Bronchial epithelial cell (primary cell): ENCODE data around the gene SCAI. TPM values are rescaled to one million over a fixed set of nuclear protein-coding genes. Genes with fewer than 3 reads are reported as not detected.

ENCODE experiments used
- DNase-seq: peaks from one replicate; pipeline ENCODE4 v3.0.0-alpha.2; 2010; ENCODE audit warnings: low read depth
- FAIRE-seq: peaks from 2 replicates; lab custom pipeline; 2011; peaks lifted over from hg19 to GRCh38; lab: Jason Lieb, UNC
- H3K27me3 ChIP-seq: 2 replicates; pipeline ENCODE4 v1.5.1; 2011; ENCODE audit warnings: low read length; ENCODE audit not compliant: control insufficient read depth, insufficient read depth
- H3K36me3 ChIP-seq: 2 replicates; pipeline ENCODE4 v1.5.1; 2011; ENCODE audit warnings: low read length; ENCODE audit not compliant: control insufficient read depth, insufficient read depth
- H3K4me3 ChIP-seq: 2 replicates; pipeline ENCODE4 v1.5.1; 2011; ENCODE audit warnings: mild to moderate bottlenecking, low read depth, low read length, control low read depth
- total RNA-seq: library from RNA; depleted of rRNA; stranded (reverse); fragments of >200 nt; gene quantifications from 2 replicates; pipeline ENCODE4 v1.2.1, GENCODE V29; 2014
- TF ChIP-seq, protein P1 (sequence below): IDR thresholded peaks from 2 replicates; pipeline ENCODE4 v1.5.1; 2011; ENCODE audit warnings: mild to moderate bottlenecking, moderate library complexity, low read length, control low read depth, inconsistent platforms; ENCODE audit not compliant: insufficient read depth, severe bottlenecking

The SCAI gene
- total RNA-seq, 1 donor from 2014 or later, result 7.1 TPM

DNA sequence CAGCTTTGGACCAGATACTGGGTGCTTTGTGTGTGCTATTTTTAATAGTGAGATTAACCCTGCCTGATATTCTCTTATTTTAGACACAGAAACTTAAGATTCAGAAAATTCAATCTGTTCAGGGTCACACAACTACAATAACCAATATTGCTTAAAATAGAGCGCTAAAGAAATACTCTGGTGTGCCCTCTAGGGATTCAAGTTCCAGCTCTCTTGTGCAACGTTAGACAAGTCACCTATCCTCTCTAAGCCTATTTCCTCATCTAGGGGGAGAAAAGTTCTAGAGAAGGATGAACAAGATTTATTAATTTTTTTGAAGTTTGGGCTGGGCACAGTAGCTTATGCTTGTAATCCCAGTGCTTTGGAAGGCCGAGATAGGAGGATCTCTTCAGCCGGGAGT, 2.1 kb upstream of the SCAI start:
- FAIRE-seq, result no peak
- no peak overlapping the region for H3K4me3 ChIP-seq
- TF ChIP-seq, protein P1, sequence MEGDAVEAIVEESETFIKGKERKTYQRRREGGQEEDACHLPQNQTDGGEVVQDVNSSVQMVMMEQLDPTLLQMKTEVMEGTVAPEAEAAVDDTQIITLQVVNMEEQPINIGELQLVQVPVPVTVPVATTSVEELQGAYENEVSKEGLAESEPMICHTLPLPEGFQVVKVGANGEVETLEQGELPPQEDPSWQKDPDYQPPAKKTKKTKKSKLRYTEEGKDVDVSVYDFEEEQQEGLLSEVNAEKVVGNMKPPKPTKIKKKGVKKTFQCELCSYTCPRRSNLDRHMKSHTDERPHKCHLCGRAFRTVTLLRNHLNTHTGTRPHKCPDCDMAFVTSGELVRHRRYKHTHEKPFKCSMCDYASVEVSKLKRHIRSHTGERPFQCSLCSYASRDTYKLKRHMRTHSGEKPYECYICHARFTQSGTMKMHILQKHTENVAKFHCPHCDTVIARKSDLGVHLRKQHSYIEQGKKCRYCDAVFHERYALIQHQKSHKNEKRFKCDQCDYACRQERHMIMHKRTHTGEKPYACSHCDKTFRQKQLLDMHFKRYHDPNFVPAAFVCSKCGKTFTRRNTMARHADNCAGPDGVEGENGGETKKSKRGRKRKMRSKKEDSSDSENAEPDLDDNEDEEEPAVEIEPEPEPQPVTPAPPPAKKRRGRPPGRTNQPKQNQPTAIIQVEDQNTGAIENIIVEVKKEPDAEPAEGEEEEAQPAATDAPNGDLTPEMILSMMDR, result no peak
- DNase-seq, result no peak
- H3K36me3 ChIP-seq, result no peaks in the 10 kb centered on the region
- H3K27me3 ChIP-seq, result no peaks in the 10 kb centered on the region

DNA sequence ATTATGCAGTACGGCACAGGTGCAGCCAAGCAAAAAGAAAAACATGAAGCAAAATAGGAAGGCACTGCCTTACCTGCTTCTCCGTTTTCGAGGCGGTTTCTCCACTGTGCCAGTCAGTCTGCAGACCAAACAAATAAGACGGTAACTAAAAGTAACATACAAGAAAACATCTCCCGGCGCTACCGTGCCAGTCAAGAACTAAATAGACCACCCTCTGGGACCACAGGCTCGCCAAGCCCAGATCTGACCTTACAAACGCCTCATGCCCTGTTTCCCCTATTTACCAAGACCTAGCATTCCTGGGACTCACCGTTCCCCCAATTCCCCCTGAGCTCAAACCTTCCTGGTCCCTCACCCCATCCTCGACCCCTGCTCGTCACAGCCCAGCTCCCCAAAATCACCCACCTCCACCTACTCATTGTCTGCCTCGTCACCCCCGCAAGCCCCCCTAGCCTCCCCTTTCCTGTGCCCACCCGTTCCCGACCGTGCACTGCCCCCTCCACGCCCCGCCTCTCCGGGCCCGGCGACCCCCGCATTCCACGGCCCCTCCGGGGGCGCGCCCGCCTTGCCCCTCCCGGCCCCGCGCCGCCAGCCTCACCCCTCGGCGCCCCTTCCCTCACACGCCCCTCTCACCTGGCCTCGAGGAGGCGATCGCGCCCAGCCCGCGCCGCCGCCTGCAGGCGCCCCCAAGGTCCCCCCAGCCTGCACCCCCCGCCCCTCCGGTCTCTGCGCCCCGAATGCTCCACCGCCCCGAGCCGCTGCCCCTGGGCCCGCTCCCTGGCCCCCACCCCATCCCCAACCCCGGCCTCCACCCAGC, 560 bp downstream of the SCAI start:
- H3K27me3 ChIP-seq, result no peaks in the 10 kb centered on the region
- TF ChIP-seq, protein P1, result no peak
- DNase-seq (no peak), FAIRE-seq (no peak)
- H3K36me3 ChIP-seq, result no peaks in the 10 kb centered on the region
- H3K4me3 ChIP-seq, result peak overlapping the region; percentile 66

DNA sequence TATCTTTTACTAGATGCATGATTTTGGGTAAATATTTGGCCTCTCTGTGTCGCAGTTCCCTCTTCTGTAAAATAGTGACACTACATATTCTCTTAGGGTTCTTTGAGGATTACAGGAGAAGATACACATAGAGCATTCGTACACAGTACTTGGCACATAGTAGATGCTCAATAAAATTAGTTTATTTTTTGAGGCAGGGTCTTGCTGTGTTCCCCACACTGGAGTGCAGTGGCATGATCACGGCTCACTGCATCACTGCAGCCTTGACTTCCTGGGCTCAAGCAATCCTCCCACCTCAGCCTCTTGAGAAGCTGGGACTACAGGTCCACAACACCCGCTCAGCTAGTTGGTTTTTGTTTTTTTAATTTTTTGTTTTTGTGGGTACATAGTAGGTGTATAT, 1.6 kb downstream of the SCAI start:
- FAIRE-seq, result no peak
- TF ChIP-seq, protein P1, result no peak
- no peak overlapping the region for H3K4me3 ChIP-seq

DNA sequence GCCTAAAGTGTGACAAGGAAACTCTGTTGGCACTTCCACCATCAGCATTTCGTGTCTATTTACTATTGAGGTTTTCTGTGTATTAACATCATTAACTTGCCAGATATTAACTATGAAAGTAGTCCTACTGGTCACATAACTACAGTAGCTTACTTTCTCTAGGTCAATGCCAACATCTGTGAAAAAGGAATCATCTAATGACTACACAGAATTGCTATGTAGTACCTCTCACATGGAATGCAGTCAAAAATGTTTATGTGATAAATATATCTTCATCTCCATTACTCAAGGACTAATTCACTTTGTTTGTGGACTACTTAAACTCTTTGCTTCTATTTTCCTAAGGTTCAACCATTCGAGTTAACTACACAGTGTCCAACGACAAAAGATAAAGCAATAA, 2.1 kb downstream of the SCAI start:
- DNase-seq, result no peak
- Histone ChIP-seq H3K36me3 (no peaks in the 10 kb centered on the region), H3K4me3 (no peak overlapping the region), H3K27me3 (no peaks in the 10 kb centered on the region)
- TF ChIP-seq, protein P1, result no peak
- FAIRE-seq, result no peak

More for the DNA sequence above, 1.6 kb downstream of the SCAI start:
- DNase-seq, result no peak
- H3K36me3 ChIP-seq, result no peaks in the 10 kb centered on the region
- H3K27me3 ChIP-seq, result no peaks in the 10 kb centered on the region

DNA sequence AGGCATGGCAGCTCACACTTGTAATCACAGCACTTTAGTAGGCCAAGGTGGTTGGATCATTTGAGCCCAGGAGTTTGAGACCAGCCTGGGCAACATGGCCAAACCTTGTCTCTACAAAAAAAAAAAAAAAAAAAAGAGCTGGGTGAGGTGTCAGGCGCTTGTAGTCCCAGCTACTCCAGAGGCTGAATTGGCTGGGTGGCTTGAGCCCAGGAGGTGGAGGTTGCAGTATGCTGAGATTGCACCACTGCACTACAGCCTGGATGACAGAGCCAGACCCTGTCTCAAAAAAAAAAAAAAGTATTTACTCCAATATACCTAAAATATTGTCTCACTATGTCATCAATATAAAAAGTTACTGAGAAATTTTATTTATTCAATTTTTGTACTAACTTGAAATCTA, 2.8 kb downstream of the SCAI start:
- TF ChIP-seq, protein P1, result no peak
- Histone ChIP-seq H3K4me3 (no peak overlapping the region), H3K36me3 (no peaks in the 10 kb centered on the region), H3K27me3 (no peaks in the 10 kb centered on the region)
- no peak for FAIRE-seq
- DNase-seq, result no peak
